Activated gamma-delta T cell treated with anti-CD3 and anti-CD28 coated beads, Interleukin-2, amount 50 U/mL, for 16 hours (primary cell): Measurements from ENCODE around the gene EIF2S3.
"Not testable (repeated sequence)": the region's sequence is repeated elsewhere in the genome, so short reads cannot be mapped to it uniquely, and the experiment has no call there.

ENCODE experiments used
- DNase-seq: peaks from one replicate; pipeline ENCODE4 v3.0.0-alpha.2; 2020; ENCODE audit warnings: low read depth

The EIF2S3 gene

GRCh38 chrX:24050522-24051318, 4.0 kb upstream of the EIF2S3 start:
- not testable (repeated sequence) for DNase-seq

GRCh38 chrX:24055043-24055356, 244 bp downstream of the EIF2S3 start:
- no peak for DNase-seq

- no peak for DNase-seq
Measured at GRCh38 chrX:24063488-24063887, 8.7 kb downstream of the EIF2S3 start.

GRCh38 chrX:24069877-24070276, 15.1 kb downstream of the EIF2S3 start:
- DNase-seq = no peak

DNA sequence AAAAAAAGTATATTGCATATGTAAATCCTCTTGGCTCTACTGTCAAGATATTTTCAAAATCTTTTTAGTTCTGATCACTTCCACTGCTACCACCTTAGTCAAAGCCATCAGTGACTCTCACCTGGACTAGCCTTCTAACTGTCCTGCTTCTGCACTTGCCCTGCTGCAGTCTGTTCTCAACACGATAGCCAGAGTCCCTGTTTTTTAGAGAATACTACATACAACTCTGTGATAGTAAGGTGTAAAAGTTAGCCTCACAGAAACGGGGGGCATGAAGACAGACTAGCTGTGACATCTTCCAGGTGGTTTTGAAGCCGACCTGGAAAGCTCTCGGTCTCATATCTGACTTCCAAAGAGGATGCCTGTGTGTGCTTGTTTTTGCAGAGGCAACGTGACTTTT, 24.7 kb downstream of the EIF2S3 start:
- no peak for DNase-seq

- not testable (repeated sequence) for DNase-seq
Measured at GRCh38 chrX:24080245-24080644, 25.5 kb downstream of the EIF2S3 start.

DNA sequence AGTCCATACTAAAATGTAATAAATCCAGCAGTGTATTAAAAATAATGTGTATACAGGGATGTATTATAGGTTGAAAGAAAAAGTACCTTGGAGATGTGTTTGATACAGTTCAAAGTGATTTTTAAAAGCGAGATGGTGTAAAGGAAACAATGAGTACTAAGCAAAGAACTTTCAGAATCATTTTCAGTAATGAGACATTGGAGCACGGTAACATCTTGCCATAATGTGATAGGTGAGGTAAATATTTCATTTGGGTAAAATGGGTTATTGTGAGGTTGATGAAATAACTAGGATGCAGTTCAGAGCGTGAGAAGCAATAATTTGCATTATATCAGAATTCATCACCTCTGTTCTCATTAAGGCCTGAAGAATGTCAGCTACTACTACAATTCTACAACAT, 25.9 kb downstream of the EIF2S3 start:
- no peak for DNase-seq

- DNase-seq = no peak
Measured at GRCh38 chrX:24081661-24082154, 27.0 kb downstream of the EIF2S3 start.

DNA sequence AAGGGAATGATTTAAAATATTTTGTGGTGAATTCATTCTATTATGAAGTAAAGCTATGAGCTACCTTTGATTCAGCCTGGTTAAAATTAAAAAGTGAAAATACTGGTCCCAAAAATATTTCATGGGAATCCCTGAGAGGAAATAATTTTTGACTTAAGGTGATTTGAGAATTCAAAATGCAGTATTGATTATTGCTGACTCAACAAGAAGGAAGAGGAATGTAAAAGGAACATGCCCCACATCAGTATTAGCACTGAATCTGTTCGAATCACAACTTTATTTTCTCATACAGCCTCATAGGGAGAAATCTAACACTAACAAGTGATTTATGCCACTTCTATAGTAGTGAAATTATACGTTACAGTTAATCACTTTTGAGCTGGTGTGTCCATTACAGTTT, 27.7 kb downstream of the EIF2S3 start:
- no peak for DNase-seq

DNA sequence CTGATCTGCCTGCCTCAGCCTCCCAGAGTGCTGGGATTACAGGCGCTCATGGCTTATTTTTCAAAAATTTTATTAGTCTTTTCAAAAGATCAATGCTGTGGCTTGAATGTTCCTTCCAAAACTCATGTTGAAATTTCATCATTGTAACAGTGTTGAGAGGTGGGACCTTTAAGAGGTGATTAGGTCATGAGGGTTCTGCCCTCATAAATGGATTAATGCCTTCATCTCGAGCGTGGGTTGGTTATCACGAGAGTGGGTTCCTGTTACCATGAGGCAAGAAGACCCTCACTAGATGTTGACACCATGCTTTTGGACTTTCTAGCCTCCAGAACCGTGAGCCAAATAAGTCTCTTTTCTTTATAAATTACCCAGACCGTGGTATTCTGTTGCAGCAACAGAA, 30.3 kb downstream of the EIF2S3 start:
- DNase-seq = no peak

DNA sequence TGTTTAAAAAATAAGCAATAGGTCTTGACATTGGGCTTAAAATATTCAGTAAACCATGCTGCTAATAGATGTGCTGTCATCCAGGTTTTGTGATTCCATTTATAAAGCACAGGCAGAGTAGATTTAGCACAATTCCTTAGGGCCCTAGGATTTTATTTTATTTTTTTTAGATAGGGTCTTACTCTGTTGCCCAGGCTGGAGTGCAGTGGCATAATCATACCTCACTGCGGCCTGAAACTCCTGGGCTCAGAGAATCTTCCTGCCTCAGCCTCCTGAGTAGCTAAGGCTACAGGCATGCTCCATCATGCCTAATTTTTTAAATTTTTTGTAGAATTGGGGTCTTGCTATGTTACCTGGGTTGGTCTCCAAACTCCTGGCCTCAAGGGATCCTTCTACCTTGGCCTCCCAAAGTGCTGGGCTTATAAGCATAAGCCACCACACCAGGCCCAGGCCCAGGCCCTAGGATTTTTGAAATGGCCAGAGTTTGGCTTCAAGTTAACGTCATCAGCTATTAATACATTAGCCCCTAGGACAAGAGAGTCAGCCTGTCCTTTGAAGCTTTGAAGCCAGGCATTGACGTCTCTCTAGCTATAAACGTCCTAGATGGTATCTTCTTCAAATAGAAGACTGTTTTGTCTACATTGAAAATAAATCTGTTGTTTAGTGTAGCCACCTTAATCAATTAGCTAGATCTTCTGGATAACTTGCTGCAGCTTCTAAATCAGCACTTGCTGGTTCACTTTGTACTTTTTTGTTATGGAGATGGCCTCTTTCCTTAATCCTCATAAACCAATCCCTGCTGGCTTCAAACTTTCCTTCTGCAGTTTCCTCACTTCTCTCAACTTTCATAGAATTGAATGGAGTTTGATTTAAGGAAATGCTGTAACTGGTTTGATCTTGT, 35.8 kb downstream of the EIF2S3 start:
- no peak for DNase-seq

- no peak for DNase-seq
Measured at GRCh38 chrX:24093746-24094145, 39.0 kb downstream of the EIF2S3 start.

- DNase-seq = no peak
Measured at GRCh38 chrX:24097741-24098260, 43.0 kb downstream of the EIF2S3 start.

- no peak for DNase-seq
Measured at GRCh38 chrX:24098932-24099331, 44.2 kb downstream of the EIF2S3 start.

GRCh38 chrX:24099394-24099793, 44.6 kb downstream of the EIF2S3 start:
- DNase-seq = no peak

- no peak for DNase-seq
Measured at GRCh38 chrX:24100713-24101112, 46.0 kb downstream of the EIF2S3 start.

DNA sequence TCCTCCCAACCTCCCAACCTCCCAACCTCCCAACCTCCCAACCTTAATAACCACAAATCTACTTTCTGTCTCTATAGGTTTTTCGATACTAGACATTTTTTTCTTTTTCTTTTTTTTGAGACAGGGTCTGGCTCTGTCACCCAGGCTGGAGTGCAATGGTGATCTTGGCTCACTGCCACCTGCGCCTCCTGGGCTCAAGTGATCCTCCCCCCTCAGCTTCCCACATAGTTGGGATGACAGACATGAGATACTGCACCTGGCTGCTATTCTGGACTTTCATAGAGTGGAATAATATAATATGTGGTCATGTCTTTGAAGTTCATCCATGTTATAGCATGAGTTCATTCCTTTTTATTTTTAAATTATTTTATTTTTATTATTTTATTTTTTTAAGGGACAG, 55.3 kb downstream of the EIF2S3 start:
- DNase-seq = no peak

DNA sequence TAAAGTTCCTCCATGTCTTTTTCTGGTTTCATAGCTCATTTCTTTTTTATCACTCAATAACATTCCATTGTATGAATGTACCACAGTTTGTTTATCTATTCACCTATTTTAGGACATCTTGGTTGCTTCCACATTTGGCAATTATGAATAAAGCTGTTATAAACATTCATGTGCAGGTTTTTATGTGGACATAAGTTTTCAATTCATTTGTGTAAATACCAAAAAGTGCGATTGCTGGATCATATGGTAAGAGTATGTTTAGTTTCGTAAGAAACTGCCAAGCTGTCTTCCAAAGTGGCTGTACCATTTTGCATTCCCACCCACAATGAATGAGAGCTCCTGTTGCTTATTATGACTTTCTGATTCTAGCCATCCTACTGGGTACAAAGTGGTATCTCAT, 58.4 kb downstream of the EIF2S3 start:
- DNase-seq = no peak

DNA sequence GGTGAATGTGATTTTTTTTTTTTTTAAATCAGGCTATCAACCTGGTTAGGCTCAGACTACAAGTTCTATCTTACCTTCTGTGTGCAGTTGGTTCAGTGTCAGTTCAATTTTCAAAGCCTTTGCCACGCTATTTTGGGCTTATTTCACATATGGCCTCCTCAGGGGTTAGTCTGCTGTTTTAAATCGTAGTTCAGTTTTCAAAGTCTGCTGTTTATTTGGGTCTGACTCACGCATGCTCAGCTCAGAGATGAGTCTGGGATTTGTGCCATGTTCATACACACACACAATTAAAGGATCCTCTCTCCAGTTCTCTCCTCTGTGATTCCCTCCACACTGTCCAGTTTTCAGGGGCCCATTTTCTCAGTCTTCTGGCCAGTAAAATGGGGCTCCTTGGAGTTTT, 62.5 kb downstream of the EIF2S3 start:
- no peak for DNase-seq

- no peak for DNase-seq
Measured at GRCh38 chrX:24124244-24124799, 69.6 kb downstream of the EIF2S3 start.

GRCh38 chrX:24125028-24125612, 70.4 kb downstream of the EIF2S3 start:
- no peak for DNase-seq
